ENCODE results near the gene ZNF491. TPM values are rescaled to one million over a fixed set of nuclear protein-coding genes. Genes with fewer than 3 reads are reported as not detected.

The ZNF491 gene
- total and polyA plus RNA-seq, 2 donors (not counting 1 experiment from before 2014, with no cell fraction given), result 0.57 to 1.7 TPM

- no peak for ATAC-seq (ENCODE audit: low read depth)
- H3K27me3 Mint-ChIP-seq, result no peaks in the 10 kb centered on the region
- H4K20me1 ChIP-seq (ENCODE audit: control insufficient read depth, insufficient read depth, low read length, poor library complexity, severe bottlenecking), result no peaks in the 10 kb centered on the region
- ChIA-PET POLR2A (no interaction called here), CTCF (no interaction called here)
- H3K9me3 ChIP-seq (ENCODE audit: control extremely low read depth in 1 of 3, control insufficient read depth in 2 of 3, insufficient read depth in 1 of 3, low read length in 2 of 3), result peaks cover 34 to 82% (median 46%) of the 10 kb centered on the region in 3 donors
- peaks cover 16% of the 10 kb centered on the region for H3K79me2 ChIP-seq (ENCODE audit: control insufficient read depth, insufficient read depth, low read length)
- no peak overlapping the region for H3K9ac ChIP-seq (ENCODE audit: low read length)
- no peak overlapping the region for H3K4me3 Mint-ChIP-seq
- H2AFZ ChIP-seq (ENCODE audit: insufficient read depth, low read depth, low read length, poor library complexity, severe bottlenecking), result no peak overlapping the region
- H3K4me1 Mint-ChIP-seq, result no peaks in the 10 kb centered on the region
- no peaks in the 10 kb centered on the region for H3K4me1 ChIP-seq (ENCODE audit: control insufficient read depth in 2 of 2, insufficient read depth in 2 of 2, low read length in 2 of 2)
- WGBS (ENCODE audit: insufficient coverage), result no CpG with 5 or more reads among the region's 5 CpGs
- no peak overlapping the region for H3K27ac Mint-ChIP-seq
- H3K27me3 ChIP-seq (replicated peaks in 1 of 4; ENCODE audit: control extremely low read depth in 1 of 4, control insufficient read depth in 3 of 4, insufficient read depth in 4 of 4, low read length in 3 of 4), result no peaks in the 10 kb centered on the region
- no peak overlapping the region for H3K27ac ChIP-seq (ENCODE audit: low read length in 2 of 2)
- peaks cover 23 to 48% of the 10 kb centered on the region in 2 experiments for H3K36me3 ChIP-seq (replicated peaks in 1 of 2; ENCODE audit: control extremely low read depth in 1 of 2, control insufficient read depth in 1 of 2, extremely low read depth in 1 of 2, insufficient read depth in 2 of 2, low read length in 1 of 2)
- peak overlapping the region in 1 of 5 experiments; percentile 29 for H3K4me3 ChIP-seq (ENCODE audit: control extremely low read depth in 1 of 5, extremely low read depth in 1 of 5, insufficient read depth in 1 of 5, low read depth in 2 of 5, low read length in 4 of 5)
- H3K4me2 ChIP-seq (replicated peaks; ENCODE audit: low read depth, low read length, poor library complexity, severe bottlenecking), result no peak overlapping the region
- H3K9me3 Mint-ChIP-seq (ENCODE audit: insufficient read depth), result peaks cover 24% of the 10 kb centered on the region
- TF ChIP-seq EZH2 (IDR thresholded peaks at IDR 0.05; ENCODE audit: borderline replicate concordance, insufficient read depth, low read depth, low read length, poor library complexity, severe bottlenecking), result no peak
- TF ChIP-seq CTCF (IDR thresholded peaks at IDR 0.05), result no peak
- no peak for DNase-seq
- intact Hi-C loops (cut with micrococcal nuclease), result no loop called here
Measured at GRCh38 chr19:11781295-11782057, 16.8 kb upstream of the ZNF491 start.

GRCh38 chr19:11783767-11784166 is 14.6 kb upstream of the ZNF491 start:
- Histone ChIP-seq H4K20me1 (ENCODE audit: control insufficient read depth, insufficient read depth, low read length, poor library complexity, severe bottlenecking) (no peaks in the 10 kb centered on the region), H3K9me3 (ENCODE audit: control extremely low read depth in 1 of 3, control insufficient read depth in 2 of 3, insufficient read depth in 1 of 3, low read length in 2 of 3) (peaks cover 30 to 86% (median 50%) of the 10 kb centered on the region in 3 donors), H3K27ac (ENCODE audit: low read length in 2 of 2) (no peak overlapping the region), H3K27me3 (replicated peaks in 1 of 4; ENCODE audit: control extremely low read depth in 1 of 4, control insufficient read depth in 3 of 4, insufficient read depth in 4 of 4, low read length in 3 of 4) (no peaks in the 10 kb centered on the region), H3K4me2 (replicated peaks; ENCODE audit: low read depth, low read length, poor library complexity, severe bottlenecking) (no peak overlapping the region), H3K4me3 (ENCODE audit: control extremely low read depth in 1 of 5, extremely low read depth in 1 of 5, insufficient read depth in 1 of 5, low read depth in 2 of 5, low read length in 4 of 5) (no peak overlapping the region), H3K9ac (ENCODE audit: low read length) (no peak overlapping the region), H3K36me3 (replicated peaks in 1 of 2; ENCODE audit: control extremely low read depth in 1 of 2, control insufficient read depth in 1 of 2, extremely low read depth in 1 of 2, insufficient read depth in 2 of 2, low read length in 1 of 2) (peaks cover 19 to 32% of the 10 kb centered on the region in 2 experiments), H2AFZ (ENCODE audit: insufficient read depth, low read depth, low read length, poor library complexity, severe bottlenecking) (no peak overlapping the region), H3K4me1 (ENCODE audit: control insufficient read depth in 2 of 2, insufficient read depth in 2 of 2, low read length in 2 of 2) (no peaks in the 10 kb centered on the region), H3K79me2 (ENCODE audit: control insufficient read depth, insufficient read depth, low read length) (no peaks in the 10 kb centered on the region)
- WGBS (ENCODE audit: insufficient coverage), result no CpG with 5 or more reads among the region's 1 CpG
- intact Hi-C loops (cut with micrococcal nuclease), result no loop called here
- TF ChIP-seq CTCF (IDR thresholded peaks at IDR 0.05) (no peak), EZH2 (IDR thresholded peaks at IDR 0.05; ENCODE audit: borderline replicate concordance, insufficient read depth, low read depth, low read length, poor library complexity, severe bottlenecking) (no peak)
- Mint-ChIP-seq H3K9me3 (ENCODE audit: insufficient read depth) (peaks cover 19% of the 10 kb centered on the region), H3K4me3 (no peak overlapping the region), H3K4me1 (no peaks in the 10 kb centered on the region), H3K27ac (no peak overlapping the region), H3K27me3 (no peaks in the 10 kb centered on the region)
- ChIA-PET POLR2A (no interaction called here), CTCF (no interaction called here)
- no peak for DNase-seq
- ATAC-seq (ENCODE audit: low read depth), result no peak

Data from B cell (primary cell).